Coronary artery (tissue), 2 donors: ENCODE data around the gene FIGNL1.

Experiments
- DNase-seq: peaks from one replicate; pipeline ENCODE4 v3.0.0-alpha.2; 2017; ENCODE audit warnings: low spot score
- H3K27ac ChIP-seq, 2 donors: fragments of 200-600 bp; sonication (generic); one replicate each; pipeline ENCODE4 v1.5.1; 2016 to 2019
- H3K4me3 ChIP-seq: fragments of 200-600 bp; sonication (generic); 2 replicates; pipeline ENCODE4 v1.5.1; 2016; ENCODE audit warnings: mild to moderate bottlenecking, moderate library complexity
- CTCF ChIP-seq: fragments of 200-600 bp; sonication (generic); IDR thresholded peaks from one replicate; pipeline ENCODE4 v1.5.1; 2019; ENCODE audit warnings: antibody characterized with exemption

Gene FIGNL1

GRCh38 chr7:50431316-50431715 is 18.8 kb downstream of the FIGNL1 start:
- DNase-seq, result no peak
- no peak overlapping the region for H3K4me3 ChIP-seq

GRCh38 chr7:50428911-50429310 is 21.2 kb downstream of the FIGNL1 start:
- no peak overlapping the region for H3K27ac ChIP-seq
- no peak for DNase-seq
- H3K4me3 ChIP-seq, result no peak overlapping the region
- no peak for TF ChIP-seq CTCF

More at GRCh38 chr7:50431316-50431715, 18.8 kb downstream of the FIGNL1 start:
- no peak overlapping the region for H3K27ac ChIP-seq
- no peak for TF ChIP-seq CTCF

- no peak overlapping the region for H3K4me3 ChIP-seq
- no peak for TF ChIP-seq CTCF
- DNase-seq, result no peak
- no peak overlapping the region for H3K27ac ChIP-seq
These were observed 22.6 kb downstream of the FIGNL1 start for GRCh38 chr7:50427518-50427917.

- no peak for TF ChIP-seq CTCF
- Histone ChIP-seq H3K4me3 (no peak overlapping the region), H3K27ac (no peak overlapping the region)
- no peak for DNase-seq
These were observed 23.7 kb downstream of the FIGNL1 start for GRCh38 chr7:50426280-50427045.

GRCh38 chr7:50425318-50425717 is 24.8 kb downstream of the FIGNL1 start:
- no peak for TF ChIP-seq CTCF
- H3K27ac ChIP-seq, result no peak overlapping the region
- no peak overlapping the region for H3K4me3 ChIP-seq
- DNase-seq, result no peak

- no peak for TF ChIP-seq CTCF
- DNase-seq, result no peak
- H3K4me3 ChIP-seq, result no peak overlapping the region
- no peak overlapping the region for H3K27ac ChIP-seq
These were observed 26.3 kb downstream of the FIGNL1 start for GRCh38 chr7:50423860-50424259.

- Histone ChIP-seq H3K27ac (no peak overlapping the region), H3K4me3 (no peak overlapping the region)
- TF ChIP-seq CTCF, result no peak
- DNase-seq, result no peak
These were observed 27.3 kb downstream of the FIGNL1 start for GRCh38 chr7:50422858-50423257.
